ENCODE results near the gene ANKS1A.
"Not testable (repeated sequence)": the region's sequence is repeated elsewhere in the genome, so short reads cannot be mapped to it uniquely, and the experiment has no call there.

ANKS1A gene

GRCh38 chr6:34884073-34884472 is 5.0 kb upstream of the ANKS1A start:
- not testable (repeated sequence) for DNase-seq (ENCODE audit: low read depth in 2 of 2)

- DNase-seq (ENCODE audit: low read depth in 2 of 2): no peak
Observed at GRCh38 chr6:34884996-34885395, 4.1 kb upstream of the ANKS1A start.

GRCh38 chr6:34885837-34886236 is 3.2 kb upstream of the ANKS1A start:
- DNase-seq (ENCODE audit: low read depth in 2 of 2): not testable (repeated sequence)

GRCh38 chr6:34887753-34888513 is 1.1 kb upstream of the ANKS1A start, which contains the start of gene TAF11:
TAF11 (minus strand) TSS chr6:34888042; CDS start chr6:34887957, 85 bp downstream.
- peak; percentile 76 to 82 for DNase-seq (ENCODE audit: low read depth in 2 of 2)

- DNase-seq (ENCODE audit: low read depth in 2 of 2): no peak
Observed at GRCh38 chr6:34888514-34888856, 570 bp upstream of the ANKS1A start.

GRCh38 chr6:34890533-34890925 is 1.5 kb downstream of the ANKS1A start:
- DNase-seq (ENCODE audit: low read depth in 2 of 2): no peak

- no peak for DNase-seq (ENCODE audit: low read depth in 2 of 2)
Observed at GRCh38 chr6:34891296-34891695, 2.2 kb downstream of the ANKS1A start.

GRCh38 chr6:34894693-34895092 is 5.6 kb downstream of the ANKS1A start:
- DNase-seq (ENCODE audit: low read depth in 2 of 2): no peak

GRCh38 chr6:34897130-34897529 is 8.1 kb downstream of the ANKS1A start:
- DNase-seq (ENCODE audit: low read depth in 2 of 2): no peak

- DNase-seq (ENCODE audit: low read depth in 2 of 2): no peak
Observed at GRCh38 chr6:34897716-34898115, 8.7 kb downstream of the ANKS1A start.

GRCh38 chr6:34899748-34900147 is 10.7 kb downstream of the ANKS1A start:
- not testable (repeated sequence) for DNase-seq (ENCODE audit: low read depth in 2 of 2)

GRCh38 chr6:34900321-34901031 is 11.4 kb downstream of the ANKS1A start:
- no peak for DNase-seq (ENCODE audit: low read depth in 2 of 2)

GRCh38 chr6:34901930-34902329 is 12.9 kb downstream of the ANKS1A start:
- no peak for DNase-seq (ENCODE audit: low read depth in 2 of 2)

- DNase-seq (ENCODE audit: low read depth in 2 of 2): no peak
Observed at GRCh38 chr6:34904990-34905613, 16.0 kb downstream of the ANKS1A start.

GRCh38 chr6:34906826-34907225 is 17.8 kb downstream of the ANKS1A start:
- DNase-seq (ENCODE audit: low read depth in 2 of 2): no peak

- DNase-seq (ENCODE audit: low read depth in 2 of 2): no peak
Observed at GRCh38 chr6:34908194-34908593, 19.1 kb downstream of the ANKS1A start.

GRCh38 chr6:34909320-34909883 is 20.3 kb downstream of the ANKS1A start:
- DNase-seq (ENCODE audit: low read depth in 2 of 2): no peak

- no peak for DNase-seq (ENCODE audit: low read depth in 2 of 2)
Observed at GRCh38 chr6:34911822-34912221, 22.8 kb downstream of the ANKS1A start.

- peak in 1 of 2 donors; percentile 3 for DNase-seq (ENCODE audit: low read depth in 2 of 2)
Observed at GRCh38 chr6:34912715-34913464, 23.8 kb downstream of the ANKS1A start.

- no peak for DNase-seq (ENCODE audit: low read depth in 2 of 2)
Observed at GRCh38 chr6:34914358-34914757, 25.3 kb downstream of the ANKS1A start.

GRCh38 chr6:34916348-34916967 is 27.4 kb downstream of the ANKS1A start:
- no peak for DNase-seq (ENCODE audit: low read depth in 2 of 2)
